GM19324 (cell line): ENCODE results near the gene ZDBF2.
"Not testable (repeated sequence)": the region's sequence is repeated elsewhere in the genome, so short reads cannot be mapped to it uniquely, and the experiment has no call there.

Experiments used
- ATAC-seq: cut with Tn5 transposase; IDR thresholded peaks from one replicate; pipeline ENCODE4 v1.9.1; 2021; ENCODE audit warnings: mild to moderate bottlenecking, moderate library complexity; ENCODE audit not compliant: unreplicated experiment, low FRiP score

Gene ZDBF2

DNA sequence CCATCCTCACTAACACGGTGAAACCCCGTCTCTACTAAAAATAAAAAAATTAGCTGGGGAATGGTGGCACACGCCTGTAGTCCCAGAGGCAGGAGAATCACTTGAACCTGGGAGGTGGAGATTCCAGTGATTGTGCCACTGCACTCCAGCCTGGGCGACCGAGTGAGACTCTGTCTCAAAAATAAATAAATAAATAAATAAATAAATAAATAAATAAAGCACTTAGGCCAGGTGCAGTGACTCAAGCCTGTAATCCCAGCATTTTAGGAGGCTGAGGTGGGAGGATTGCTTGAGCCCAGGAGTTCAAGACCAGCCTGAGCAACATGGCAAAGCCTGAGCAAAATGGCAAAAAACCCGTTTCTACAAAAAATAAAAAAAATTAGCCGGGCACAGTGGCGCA, 15.8 kb upstream of the ZDBF2 start:
- ATAC-seq: not testable (repeated sequence)

DNA sequence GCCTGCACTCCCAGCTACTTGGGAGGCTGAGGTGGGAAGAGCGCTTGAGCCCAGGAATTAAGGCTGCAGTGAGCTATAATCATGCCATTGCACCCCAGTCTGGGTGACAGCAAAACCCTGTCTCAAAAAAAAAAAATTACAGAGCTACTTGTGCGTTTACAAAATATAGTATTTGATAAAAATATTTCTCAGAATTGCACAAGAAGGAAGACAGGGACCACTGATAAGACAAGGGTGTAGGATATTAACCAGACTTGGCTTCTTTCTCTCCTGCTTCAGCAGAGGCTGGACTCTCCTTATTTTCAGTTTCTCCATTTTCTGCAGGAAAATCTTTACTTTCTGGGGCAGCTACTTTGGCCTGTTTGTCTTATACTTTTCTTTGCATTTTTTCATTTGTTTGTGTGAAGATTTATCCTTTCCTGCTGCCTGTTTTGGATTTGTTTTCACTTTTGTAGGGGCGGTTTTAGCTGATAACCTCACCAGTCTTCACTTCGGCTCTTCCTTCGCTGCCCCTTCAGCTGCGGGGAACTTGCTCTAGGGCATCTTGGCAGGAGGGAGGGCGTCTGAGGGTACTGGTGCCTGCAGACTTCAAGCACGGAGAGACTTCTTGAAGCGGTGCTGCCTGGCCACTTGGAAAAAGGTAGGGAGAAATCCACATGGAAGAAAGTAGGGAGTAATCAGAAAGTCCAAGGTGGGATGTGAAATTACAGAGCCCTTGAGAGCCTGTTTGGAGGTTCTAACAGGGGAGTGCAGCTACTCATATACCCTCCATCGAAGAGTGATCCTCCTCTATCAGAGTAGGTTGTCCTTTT, 14.9 kb upstream of the ZDBF2 start:
- ATAC-seq: no peak

DNA sequence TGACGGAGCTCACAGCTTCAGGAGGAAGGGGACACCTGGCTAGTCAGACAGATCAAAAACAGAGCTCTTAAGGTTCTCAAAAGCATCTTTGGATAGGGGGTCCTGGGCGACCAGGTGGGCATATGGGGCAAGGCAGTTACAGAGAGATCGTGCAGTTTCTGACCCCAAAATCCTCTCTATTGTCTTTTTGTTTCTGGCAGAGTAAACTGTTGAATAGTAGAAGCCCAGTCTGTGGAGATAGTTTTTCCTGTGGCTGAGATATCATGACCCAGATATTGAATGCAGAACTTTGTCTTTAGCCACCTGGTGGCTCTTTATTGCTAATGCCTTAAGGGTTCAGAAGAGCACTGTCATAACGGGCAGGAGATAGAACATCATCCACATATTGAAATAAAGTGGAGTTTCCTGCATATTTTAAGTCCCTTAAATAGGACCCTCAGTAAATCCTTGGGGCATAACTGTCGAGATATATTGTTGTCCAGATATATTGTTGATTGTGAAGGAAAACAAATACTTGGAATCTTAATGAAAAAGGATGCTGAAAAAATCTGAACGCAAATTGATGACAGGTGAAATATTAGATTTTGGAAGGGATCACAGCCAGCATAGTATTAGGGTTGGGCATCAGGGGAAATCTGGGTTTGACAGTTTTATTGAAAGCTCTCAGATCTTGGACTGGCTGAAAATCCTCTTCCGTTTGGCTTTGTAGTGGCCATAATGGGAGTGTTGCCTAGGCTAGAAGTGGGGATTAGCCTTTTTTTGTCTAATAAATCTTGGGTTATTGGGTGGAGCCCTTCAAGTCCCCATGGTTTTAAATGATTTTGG, 14.1 kb upstream of the ZDBF2 start:
- ATAC-seq: peak; percentile 69

- no peak for ATAC-seq
Measured at GRCh38 chr2:206263959-206264603, 10.4 kb upstream of the ZDBF2 start.

DNA sequence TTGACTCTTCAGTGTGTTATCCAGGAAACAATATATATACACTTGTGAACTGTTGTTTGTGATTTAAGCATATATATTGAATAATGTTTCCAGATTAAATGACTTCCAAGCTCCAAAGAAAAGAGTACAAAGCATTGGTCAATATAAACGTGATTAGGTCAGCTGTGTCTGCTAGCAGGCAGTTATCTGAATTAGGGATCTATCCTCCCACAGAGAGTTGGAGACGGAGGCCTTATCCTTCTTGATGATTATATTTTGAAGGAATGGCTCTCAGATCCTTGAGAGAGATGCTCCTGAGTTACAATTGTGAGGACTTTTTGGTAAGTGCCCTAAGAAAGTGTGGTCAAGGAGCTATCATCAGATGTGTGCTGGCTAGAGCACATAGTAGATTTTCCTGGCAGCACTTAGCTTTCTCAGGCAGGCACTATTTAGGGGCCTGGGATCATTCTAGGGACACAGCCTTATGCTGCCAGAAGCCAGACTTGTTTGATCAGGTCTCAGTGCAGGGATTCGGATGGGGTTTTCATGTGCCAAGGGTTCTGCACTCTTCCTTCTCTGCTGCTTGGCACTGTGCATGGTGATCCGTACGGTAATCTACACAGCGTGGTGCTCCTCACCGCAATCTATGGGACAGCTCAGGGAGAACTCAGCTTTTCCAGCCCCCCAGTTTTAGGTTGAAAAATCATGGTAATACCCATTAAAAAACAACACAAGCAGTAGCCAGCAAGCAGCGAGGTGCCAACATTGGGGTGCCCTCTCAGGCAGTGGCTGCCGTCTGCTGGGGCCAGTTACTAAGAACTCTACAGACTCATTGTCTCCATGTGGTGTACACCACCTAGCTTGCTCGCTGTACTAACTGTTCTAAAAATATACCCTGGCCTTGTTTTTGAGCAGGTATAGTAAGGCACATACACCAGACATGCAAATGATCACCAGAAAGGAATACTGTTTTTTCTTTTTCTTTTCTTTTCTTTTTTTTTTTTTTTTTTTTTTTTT, 8.0 kb upstream of the ZDBF2 start:
- ATAC-seq: no peak

- ATAC-seq: no peak
Measured at GRCh38 chr2:206267567-206267966, 6.9 kb upstream of the ZDBF2 start.

GRCh38 chr2:206271065-206271464, 3.4 kb upstream of the ZDBF2 start:
- ATAC-seq: no peak

- no peak for ATAC-seq
Measured at GRCh38 chr2:206273905-206274304, 558 bp upstream of the ZDBF2 start.

DNA sequence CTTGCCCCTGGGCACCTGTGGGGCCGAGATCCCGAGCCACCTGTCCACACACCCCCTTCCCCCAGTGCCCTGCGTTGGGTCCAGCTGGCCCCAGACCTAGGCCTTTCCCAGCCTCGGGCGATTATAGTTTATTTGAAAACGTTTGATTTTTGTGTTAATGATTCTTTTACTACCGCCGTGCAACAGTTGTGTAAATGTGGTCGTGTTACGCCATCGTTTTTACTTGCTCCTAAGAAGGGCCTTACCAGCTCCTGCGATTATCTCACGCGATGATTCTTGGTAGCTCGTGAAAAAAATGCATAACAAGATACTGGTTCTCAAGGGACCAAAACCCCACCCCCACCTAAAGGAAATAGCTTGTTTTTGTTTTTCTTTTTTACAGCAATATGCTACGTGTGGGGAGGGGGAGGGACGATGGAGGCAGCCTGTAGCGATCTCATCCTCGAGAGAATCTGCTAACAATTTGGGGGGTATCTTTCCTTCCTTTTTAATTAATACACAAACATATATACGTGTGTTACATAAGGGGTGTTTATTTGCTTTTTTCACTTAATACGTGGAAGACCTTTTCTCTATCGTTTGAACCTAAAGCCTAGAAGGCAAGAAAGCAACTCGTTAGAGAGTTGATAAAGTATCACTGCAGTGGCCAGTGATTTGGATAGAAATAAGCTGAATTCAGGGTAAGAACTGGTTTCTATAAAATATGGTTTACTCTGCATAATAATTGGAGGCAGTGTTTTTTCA, 1.0 kb downstream of the ZDBF2 start:
- ATAC-seq: peak; percentile 18

DNA sequence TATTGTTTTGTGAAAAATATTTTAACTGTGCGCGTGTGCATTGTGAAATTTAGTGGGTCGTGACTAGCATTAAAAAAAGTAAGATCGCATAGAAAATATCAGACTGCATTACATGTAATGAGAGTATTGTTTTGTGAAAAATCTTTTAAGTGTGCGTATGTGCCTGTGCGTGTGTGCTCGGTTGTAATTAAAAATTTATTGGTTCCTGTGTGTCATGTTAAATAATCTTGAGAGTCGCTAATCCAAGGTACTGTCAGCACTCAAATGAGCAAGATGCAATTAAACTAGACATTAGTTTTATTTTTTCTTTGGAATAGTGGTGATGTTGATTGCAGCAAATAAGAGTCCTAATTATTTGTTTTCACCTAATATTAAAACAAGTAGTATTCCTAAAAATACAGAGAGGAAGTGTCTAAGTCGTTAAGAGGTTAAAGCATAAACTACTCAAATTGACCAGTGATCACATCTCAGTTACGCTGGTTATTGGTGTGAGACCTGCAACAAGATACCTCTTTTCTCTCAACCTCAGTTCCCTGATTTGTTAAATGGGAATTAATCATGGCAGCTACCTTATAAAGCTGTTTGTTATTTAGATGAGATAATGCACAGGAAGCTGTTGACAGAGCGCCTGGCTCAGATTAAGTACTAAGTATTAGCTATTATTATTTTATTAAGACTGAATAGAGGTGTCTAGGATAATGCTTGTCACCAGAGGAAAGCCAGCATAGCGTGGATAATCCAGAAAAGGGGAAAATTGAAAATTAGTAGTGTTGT, 1.9 kb downstream of the ZDBF2 start:
- no peak for ATAC-seq

DNA sequence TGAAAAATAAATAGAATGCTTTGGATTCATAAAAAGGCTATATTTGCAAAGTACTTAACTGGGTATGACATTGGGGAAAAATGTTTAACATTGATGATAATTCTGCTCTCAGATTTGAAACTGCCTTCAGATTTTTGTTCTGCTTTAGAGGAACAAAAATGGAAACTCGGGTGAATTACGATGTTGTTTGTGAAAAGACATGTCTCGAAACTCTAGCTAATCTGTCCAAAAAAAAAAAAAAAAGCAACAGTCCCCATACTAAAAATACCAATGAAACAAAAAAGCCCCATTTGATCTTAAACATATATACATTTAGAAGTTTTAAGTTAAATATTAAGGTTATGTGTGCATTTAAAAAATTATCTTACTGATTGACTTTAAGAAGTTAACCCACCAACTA, 3.0 kb downstream of the ZDBF2 start:
- ATAC-seq: no peak

DNA sequence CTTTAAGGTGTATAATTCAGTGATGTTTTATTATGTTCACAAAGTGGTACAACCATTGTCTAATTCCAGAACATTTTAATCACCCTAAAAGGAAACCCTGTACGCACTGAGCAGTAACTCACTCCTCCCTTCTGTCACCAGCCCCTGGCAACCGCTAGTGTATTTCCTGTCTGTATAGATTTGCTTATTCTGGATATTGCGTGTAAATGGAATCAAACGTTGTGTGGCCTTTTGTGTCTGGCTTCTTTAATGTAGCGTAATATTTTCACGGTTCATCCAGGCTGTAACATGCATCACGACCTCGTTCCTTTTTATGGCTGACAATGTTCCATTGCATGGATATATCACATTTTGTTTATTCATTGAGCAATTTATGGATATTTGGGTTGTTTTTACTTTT, 8.3 kb downstream of the ZDBF2 start:
- ATAC-seq: no peak

DNA sequence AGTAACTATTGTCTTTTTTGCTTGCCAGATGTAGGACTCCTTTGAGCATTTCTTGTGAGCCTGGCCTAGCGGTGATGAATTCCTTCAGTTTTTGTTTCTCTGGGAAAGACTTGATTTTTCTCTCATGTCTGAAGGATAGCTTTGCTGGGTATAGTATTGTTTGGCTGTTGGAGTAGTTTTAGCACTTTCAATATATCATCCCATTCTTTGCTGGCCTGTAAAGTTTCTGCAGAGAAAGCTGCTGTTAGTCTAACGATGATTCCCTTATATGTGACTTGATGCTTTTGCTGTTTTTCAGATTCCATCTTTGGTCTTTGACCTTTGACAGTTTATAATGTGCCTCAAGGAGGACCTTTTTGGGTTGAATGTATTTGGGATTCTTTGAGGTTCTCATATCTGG, 12.7 kb downstream of the ZDBF2 start:
- ATAC-seq: no peak

DNA sequence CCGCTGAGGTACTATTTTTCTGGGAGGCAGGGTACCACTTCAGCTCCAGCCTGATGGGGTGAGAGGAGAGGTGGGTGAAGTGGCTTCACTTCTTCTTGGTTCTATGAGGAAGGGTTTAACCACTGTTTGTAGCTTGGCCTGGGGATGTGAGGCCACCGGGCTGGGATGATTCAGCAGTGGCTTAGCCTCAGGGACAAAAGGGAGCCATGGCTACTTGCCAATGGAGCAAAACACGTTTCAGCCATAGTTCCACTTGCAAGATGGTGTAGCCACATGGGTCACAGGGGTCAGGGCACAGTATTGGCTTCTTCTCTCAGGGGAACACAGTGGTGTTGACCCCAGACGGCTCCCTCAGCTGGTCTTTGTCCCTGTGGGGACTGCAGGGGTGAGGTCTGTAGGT, 14.9 kb downstream of the ZDBF2 start:
- no peak for ATAC-seq

GRCh38 chr2:206296128-206296527, 21.7 kb downstream of the ZDBF2 start:
- no peak for ATAC-seq

DNA sequence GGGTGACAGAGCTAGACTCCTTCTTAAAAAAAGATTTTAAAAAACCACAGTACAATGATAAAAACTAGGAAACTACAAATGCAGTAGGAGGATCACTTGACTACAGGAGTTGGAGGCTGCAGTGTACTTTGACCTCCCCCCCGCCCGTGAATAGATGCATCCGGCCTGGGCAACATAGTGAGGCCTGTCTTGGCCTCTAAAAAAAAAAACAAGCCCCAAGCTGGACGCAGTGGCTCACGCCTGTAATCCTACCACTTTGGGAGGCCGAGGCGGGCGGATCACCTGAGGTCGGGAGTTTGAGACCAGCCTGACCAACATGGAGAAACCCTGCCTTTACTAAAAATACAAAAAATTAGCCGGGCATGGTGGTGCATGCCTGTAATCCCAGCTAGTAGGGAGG, 25.1 kb downstream of the ZDBF2 start:
- ATAC-seq: not testable (repeated sequence)

DNA sequence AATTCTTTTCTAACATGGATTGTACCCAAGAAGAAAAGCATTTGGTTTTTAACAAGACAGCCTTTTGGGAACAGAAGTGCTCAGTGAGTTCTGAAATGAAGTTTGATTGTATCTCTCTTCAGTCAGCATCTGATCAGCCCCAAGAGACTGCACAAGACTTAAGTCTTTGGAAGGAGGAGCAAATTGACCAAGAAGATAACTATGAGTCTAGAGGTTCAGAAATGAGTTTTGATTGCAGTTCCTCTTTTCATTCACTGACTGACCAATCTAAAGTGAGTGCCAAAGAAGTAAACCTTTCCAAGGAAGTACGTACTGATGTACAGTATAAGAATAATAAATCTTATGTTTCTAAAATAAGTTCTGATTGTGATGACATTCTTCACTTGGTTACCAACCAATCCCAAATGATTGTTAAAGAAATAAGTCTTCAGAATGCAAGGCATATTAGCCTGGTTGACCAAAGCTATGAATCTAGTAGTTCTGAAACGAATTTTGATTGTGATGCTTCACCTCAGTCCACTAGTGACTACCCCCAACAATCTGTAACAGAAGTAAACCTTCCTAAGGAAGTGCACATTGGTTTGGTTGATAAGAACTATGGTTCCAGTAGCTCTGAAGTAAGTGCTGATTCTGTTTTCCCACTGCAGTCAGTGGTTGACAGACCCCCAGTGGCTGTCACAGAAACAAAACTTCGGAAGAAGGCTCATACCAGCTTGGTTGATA, 31.2 kb downstream of the ZDBF2 start:
- ATAC-seq: no peak

DNA sequence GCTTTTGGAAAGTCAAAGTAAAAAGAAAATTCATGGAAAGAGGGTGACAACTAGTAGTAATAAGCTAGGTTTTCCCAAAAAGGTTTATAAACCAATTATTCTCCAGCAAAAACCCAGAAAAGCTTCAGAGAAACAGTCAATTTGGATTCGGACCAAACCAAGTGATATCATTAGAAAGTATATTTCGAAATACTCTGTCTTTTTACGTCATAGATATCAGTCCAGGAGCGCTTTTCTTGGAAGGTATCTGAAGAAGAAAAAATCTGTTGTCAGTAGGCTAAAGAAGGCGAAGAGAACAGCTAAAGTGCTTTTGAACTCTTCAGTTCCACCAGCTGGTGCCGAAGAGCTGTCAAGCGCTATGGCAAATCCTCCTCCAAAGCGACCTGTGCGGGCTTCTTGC, 36.6 kb downstream of the ZDBF2 start:
- no peak for ATAC-seq
